NCI-H128 (cell line): ENCODE results near the gene SLC17A8.
"Not testable (repeated sequence)": the region's sequence is repeated elsewhere in the genome, so short reads cannot be mapped to it uniquely, and the experiment has no call there.

Experiments used
- DNase-seq: peaks from one replicate; lab custom pipeline; 2025; ENCODE audit not compliant: unreplicated experiment; lab: John Stamatoyannopoulos, UW

Gene SLC17A8

DNA sequence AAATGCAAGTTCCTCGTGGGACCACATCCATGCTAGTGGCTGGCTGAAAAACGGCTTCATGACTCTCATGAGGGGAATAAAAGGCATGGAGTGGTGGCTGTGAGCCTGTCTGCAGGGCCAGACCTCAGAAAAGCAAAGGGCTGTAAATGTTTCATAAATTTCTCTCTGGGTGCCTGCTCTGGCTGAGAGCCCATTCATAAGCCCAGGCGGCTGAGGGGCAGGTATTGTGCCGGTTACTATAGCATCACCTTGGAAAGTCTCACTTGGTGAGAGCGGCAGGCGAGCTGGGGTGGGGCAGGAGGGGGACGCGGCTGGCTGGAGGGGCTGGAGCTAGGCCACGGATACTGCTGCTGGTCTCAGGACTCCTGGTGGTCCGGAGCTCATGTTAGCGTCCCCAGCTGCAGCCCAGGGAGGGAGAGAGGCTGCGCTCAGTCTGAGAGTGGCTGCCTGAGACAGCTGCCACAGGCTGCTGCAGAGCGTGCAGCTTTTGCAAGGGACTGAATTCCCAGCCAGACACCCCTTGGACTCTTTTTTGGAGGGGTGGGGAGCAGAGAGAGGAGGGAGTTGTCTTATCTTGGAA, at the start of gene SLC17A8:
Gene SLC17A8 (plus strand): TSS at position 431 of the 580 bp plus-strand sequence. CDS start 318 bp downstream, outside the sequence.
- no peak for DNase-seq

DNA sequence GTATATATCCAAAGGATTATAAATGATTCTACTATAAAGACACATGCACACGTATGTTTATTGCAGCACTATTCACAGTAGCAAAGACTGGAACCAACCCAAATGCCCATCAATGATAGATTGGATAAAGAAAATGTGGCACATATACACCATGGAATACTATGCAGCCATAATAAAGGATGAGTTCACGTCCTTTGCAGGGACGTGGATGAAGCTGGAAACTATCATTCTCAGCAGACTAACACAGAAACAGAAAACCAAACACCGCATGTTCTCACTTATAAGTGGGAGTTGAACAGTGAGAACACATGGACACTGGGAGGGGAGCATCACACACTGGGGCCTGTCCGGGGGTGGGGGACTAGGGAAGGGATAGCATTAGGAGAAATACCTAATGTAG, 48.7 kb upstream of the SLC17A8 start:
- not testable (repeated sequence) for DNase-seq

DNA sequence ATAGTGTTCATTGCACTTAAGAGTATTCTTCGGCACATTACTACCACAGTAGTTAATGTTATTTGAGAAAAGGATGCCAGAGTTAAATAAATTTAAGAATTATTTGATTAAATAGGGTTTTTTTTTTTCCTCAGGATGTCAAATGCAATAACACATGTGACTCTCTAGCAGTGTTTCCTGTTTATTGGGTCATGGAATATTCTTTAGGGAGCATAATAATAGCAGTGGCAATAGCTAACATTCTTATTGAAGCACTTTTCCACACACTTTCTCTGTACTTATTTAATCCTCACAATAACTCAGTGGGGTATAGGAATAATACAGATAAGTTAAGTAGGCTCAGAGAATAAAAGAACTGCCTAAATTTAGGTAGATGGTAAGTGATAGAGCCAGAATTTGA, 45.6 kb upstream of the SLC17A8 start:
- DNase-seq = no peak

DNA sequence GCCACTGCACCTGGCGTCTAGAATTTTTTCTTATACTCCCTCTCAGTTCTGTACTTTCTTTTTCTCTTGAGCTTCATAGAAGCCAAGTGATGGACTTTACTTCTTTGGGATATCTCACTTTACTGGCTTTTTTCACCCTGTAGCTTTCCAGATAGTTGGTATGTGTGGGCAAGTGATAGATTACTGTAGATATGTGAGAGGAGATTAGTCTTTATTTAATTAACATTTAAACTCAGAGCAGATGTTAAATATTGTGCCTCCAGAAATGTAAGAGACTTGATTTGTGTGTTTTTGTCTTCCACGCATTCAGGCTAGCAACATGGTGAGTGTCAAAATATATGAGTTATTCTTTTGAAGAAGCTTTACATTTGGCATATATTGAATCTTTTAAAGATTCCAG, 39.5 kb upstream of the SLC17A8 start:
- no peak for DNase-seq

DNA sequence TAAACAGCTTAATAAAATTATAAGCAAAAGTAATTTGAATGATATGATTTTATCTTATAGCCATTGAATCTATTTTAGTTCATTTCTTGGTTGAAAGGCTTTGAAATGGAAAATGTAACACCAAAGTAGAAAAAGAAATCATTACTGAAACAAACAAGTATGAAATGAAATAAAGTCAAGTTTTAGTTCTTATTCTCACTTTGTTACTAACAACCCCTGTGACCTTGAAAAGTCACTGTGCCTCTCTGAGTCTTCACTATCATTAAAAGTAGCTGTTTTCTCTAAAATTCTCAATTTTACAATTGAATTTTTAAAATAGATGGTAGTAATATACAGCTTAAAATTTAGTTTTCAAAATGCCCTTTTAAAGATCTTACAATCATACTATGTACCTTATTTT, 32.4 kb upstream of the SLC17A8 start:
- DNase-seq = no peak

DNA sequence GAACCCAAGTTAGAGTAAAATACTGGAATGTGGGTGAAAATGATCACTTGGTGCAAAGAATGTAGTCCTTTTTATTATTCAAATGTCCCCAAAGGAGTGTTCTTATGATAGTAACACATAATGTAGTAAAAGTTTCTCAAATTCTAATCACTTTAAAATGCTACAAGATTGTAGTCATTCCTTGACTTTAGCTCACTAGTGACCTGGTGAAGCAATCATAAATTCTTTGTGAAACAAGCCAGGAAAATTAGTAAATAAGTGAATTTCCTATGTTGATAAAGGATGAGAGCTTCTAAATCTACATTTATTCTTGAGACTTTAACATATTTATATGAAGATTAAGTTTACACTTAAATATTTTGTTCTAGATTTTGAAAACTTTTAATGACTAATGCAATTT, 30.7 kb upstream of the SLC17A8 start:
- no peak for DNase-seq

DNA sequence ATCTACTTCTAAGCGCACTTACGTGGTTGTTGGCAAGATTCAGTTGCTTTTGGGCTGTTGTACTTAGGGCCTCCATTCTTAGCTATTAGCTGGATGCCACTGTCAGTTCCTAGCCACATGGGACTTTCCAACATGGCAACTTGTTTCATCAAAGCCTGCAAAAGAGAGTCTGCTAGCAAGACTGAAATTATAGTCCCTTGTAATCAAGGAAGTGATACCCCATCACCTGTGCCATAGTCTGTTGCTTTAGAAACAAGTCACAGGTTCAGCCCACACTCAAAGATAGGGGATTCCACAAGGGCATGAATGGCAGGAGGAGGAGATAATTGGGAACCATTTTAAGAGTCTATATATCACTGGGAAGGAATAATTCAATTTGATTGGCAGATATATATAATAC, 27.1 kb upstream of the SLC17A8 start:
- no peak for DNase-seq

DNA sequence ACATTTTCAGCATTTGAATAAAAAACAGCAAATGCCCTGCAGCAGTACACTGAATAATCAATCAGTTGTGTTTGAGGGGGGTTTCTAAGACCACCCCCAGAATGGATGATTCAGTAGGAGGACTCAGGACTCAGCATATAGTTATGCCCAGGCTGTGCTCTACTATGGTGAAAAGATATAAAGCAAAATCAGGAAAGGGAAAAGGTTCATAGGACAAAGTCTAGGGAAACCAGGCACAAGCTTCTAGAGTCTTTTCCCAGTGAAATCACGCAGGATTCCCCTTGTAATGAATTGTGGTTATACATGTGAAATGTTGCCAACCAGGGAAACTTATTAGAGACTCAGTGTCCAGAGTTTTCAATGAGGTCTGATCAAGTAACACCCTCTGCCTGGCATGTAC, 25.0 kb upstream of the SLC17A8 start:
- DNase-seq = no peak

DNA sequence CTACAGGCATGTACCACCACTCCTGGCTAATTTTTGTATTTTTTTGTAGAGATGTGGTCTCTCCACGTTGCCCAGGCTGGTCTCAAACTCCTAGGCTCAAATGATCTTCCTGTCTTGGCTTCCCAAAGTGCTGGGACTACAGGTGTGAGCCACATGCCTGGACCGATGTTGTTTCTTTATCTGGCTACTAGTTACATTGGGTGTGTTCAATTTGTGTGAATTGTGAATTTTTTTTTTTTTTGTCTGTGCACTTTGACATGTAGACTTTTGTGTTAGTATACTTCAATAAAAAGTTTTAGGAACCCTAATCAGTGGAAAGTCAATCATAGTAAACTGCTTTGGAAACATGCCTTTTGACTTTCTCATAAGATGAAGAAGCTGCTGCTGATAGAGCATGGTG, 24.0 kb upstream of the SLC17A8 start:
- no peak for DNase-seq

DNA sequence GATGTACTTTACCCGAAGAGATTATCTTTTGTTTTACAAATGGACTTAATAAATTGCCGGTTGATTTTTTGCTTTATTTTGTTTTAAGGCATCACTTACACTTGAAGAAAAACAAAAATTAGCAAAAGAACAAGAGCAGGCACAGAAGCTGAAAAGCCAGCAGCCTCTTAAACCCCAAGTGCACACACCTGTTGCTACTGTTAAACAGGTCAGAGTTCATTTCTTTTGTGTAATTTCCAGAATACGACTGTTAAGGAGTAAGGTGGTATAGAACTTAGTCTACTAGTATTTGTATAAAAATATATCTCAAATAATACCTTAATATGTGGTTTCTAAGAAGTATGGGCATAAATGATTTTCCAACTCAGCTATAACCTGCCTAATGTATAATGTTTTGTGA, 19.6 kb upstream of the SLC17A8 start:
- no peak for DNase-seq

DNA sequence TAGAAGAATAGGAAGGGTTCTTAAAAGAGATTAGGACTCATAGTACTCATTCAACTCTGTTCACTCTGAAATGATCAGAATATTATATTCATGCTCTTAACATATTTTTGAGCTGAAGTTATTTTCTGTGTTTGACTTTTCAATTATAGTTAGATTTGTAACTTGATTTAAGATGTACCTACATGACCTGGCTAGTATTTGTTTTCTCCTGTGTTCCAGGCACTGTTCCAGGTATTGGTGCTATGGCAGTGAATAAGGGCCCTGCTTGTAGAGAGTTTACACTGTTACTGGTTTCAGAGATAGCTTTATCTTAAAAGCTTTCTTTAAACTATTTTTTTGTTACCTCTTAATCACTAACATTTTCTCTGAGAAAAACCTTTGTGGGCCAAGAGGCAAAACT, 19.1 kb upstream of the SLC17A8 start:
- DNase-seq = no peak

DNA sequence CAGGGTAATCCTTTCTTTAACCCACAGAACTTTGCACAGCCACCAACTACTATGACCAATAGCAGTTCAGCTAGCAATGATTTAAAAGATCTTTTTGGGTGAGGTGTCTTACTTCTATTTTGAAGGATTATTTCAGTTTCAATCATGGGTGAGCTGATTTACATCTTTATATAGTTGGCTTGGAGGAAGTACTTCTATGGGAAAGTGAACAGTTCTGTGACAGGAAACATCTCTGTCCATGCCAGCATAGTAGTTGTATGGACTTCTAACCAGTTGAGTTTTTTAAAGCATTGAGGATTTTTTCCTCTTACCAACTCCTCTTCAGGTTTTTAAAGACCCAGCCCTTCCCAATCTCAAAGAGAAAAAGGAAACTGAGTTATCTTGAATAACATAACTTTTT, 17.8 kb upstream of the SLC17A8 start:
- DNase-seq = no peak

DNA sequence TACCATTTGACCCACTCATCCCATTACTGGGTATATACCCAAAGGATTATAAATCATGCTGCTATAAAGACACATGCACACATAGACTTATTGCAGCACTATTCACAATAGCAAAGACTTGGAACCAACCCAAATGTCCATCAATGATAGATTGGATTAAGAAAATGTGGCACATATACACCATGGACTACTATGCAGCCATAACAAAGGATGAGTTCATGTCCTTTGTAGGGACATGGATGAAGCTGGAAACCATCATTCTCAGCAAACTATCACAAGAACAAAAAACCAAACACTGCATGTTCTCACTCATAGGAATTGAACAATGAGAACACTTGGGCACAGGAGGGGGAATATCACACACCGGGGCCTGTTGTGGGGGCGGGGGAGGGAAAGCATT, 14.0 kb upstream of the SLC17A8 start:
- DNase-seq = not testable (repeated sequence)

DNA sequence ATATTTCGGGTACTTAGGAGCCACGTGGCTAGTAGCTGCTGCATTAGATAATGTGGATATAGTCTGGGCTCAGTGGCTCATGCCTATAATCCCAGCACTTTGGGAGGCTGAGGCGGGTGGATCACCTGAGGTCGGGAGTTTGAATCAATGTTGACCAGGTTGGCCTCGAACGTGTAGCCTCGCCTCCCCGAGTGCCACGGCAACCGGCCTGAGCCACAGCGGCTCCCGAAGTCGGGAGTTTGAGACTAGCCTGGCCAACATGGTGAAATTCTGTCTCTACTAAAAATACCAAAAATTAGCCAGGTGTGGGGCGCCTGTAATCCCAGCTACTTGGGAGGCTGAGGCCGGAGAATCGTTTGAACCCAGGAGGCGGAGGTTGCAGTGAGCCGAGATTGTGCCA, 12.5 kb upstream of the SLC17A8 start:
- DNase-seq = not testable (repeated sequence)

DNA sequence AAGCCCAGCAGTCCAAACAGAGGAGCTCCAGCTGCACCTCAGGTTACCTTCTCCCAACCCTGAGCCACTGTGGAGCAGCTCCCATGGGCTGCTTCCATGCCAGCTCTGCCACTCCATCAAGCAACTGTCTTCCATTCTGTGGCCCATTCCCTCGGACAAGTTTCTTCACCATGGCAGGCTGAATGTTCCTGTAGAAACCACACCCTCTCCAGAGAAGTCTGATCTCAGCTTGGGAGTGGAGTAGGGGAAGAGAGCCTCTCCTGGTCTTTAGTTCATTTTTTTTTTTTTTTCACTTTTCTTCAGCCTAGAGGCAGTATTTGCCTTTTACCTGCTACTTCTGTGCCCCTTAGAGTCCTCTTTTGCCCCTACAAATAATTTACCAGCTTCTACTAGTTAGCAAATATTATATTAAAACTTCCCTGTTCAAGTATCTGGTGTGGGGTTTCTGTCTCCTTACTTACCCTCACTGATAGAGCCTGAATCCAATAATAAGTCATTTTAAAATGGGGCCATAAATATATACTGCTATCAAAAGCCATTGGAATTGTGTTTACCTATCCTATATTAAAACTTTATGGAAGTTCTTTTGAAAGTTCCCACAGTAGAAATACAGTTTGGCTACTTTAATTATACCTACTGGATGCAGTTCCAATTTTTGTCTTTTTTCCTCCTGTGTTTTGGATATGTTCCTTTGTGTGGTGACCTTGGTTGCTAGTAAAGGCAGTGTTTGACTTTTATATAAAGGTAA, 11.7 kb upstream of the SLC17A8 start:
- no peak for DNase-seq

DNA sequence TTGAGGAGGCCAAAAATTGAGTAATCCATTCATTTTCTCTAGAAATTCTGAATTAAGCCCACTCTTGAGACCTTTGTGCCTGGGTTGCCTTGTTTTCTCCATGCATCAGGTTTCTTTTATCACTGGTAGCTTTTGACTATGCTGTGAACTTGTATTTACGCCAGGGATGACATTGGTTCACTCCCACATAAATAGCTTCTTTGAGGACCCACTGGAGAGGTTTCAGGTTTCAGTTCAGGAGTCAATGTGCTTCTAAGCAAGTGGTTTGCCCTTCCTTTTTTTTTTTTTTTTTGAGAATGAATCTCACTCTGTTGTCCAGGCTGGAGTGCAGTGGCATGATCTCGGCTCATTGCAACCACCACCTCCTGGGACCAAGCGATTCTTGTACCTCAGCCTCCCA, 10.2 kb upstream of the SLC17A8 start:
- DNase-seq = no peak

DNA sequence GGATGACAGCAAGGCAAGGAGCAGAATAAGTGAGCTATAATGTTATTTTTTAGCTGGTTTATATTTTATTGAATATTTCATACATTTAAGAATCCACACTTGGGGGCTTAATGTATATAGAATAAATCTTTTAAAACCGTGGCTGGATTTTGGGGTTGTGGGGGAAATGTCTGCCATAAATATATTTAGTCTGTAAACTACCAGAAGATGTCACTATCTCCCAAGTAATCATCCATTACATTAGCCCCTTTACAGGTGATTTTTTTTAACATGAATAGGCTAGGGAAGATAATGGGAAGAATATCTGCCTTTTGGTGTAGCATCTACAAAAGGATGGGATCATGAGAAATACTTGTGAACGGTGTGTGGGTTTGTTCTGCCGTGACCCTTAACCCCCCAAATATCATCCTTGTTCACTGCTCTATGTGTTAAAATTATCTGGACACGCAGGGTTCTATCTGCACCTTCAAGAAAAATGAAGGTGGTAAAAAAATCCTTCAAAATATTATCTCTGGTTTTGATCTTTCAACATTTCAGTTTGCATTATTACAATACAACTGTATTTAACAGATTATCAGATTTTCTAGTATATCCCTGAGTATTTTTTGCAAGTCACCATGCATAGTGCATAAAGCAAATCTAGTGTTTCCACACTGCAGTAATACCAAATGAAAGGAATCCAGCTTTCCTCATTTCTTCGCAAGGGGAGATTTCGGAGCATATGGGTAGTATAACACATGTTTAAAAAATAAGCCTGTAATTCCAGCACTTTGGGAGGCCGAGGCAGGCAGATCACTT, 8.0 kb upstream of the SLC17A8 start:
- DNase-seq = no peak

DNA sequence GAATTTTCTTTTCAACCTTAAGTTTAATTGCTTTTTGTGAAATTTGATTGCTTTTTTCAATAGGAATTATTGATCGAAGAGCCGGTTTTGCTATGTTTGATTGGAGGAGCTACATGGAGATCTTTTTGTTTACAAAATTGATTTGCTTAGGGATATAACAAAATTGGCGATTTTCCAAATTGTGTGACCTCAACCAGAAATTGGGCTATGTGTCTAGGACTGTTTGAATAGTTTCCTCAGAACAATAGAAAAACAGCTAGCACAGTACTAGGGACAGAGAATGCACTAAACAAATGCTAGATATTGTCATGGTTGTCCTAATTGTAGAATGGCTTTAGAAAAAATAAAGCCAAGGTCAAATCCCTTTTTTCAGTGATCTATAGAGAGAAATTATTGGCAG, 2.4 kb downstream of the SLC17A8 start:
- DNase-seq = no peak

DNA sequence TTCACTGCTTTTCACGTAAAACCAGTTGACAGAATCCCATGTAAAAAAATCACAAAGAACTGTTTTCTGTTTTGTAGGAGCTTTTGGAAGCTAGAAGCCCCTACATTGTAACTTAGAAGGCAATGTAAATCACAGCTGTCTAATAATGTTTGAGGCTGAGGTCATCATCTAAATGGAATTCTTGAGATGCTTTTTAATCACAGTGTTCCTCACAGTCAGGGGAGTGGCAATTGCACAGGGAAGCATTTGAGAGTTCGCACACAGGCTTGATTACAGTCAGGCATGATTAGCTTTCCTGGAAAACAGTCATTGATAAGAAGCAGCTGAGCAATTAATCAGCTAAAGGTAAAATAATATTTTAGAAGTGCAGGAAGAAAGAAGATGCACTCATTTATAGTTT, 2.9 kb downstream of the SLC17A8 start:
- DNase-seq = no peak

DNA sequence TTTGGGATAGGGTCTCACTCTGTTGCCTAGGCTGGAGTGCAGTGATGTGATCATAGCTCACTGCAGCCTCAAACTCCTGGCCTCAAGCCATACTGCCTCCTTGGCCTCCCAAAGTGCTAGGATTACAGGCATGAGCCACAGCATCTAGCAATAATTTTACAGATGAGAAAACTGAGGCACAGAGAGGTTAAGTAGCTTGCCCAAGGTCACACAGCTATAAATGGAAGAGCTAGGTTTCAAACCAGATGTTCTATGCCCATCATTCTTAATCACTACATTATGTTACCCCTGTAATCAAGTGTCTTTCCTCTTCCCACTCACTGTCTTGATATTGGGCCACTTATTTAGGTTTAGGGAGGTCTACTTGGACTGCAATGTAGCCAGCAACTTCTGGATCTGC, 3.6 kb downstream of the SLC17A8 start:
- DNase-seq = no peak

DNA sequence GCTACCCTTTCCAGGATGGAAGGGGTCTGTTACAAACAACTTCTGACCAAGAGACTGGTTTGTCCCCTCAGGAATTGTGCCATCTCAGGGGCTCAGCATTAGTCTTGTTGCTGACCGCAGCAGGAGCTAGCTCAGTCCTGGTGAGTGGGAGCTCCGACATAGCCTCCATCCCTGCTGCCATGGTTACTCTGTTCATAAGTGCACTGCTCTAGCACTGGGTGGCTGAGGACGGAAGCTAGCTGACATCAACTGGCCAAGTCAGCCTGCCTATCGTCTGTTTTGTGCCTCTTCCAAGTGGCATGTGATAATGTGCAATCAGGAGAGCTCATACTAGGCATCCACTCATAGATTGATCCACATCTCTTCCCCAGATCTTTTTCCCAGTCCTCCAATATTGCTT, 7.5 kb downstream of the SLC17A8 start:
- DNase-seq = no peak

DNA sequence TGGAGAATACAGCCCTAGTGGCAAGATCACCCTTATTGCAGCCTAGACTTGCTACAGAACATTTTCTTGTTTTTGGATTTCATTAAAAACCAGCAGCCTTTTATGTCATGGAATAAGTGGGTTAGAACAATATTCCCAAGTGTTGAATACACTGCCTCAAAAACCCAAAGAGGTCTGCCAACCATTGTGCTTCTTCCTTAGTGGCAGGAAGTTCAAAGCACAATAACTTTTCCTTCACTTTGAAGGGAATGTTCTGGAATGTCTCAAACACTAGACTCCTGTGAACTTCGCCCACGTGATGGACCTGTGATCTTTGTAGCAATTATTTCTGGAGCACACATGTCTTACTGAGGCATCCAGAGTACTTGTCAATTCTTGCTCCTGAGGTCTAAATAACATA, 8.5 kb downstream of the SLC17A8 start:
- DNase-seq = no peak
